Testis (tissue), 3 donors: Measurements from ENCODE around the gene TCF4. TPM values are rescaled to one million over a fixed set of nuclear protein-coding genes. Genes with fewer than 3 reads are reported as not detected.

ENCODE experiments used
- DNase-seq: peaks from one replicate; pipeline ENCODE4 v3.0.0-alpha.2; 2019
- H3K27ac ChIP-seq, 2 donors: fragments of 200-600 bp; sonication (generic); one replicate each; pipeline ENCODE4 v1.5.1; 2019
- H3K27me3 ChIP-seq: fragments of 200-600 bp; sonication (generic); one replicate; pipeline ENCODE4 v1.5.1; 2019
- H3K36me3 ChIP-seq: fragments of 200-600 bp; sonication (generic); one replicate; pipeline ENCODE4 v1.5.1; 2017; ENCODE audit warnings: low read depth; ENCODE audit errors: missing control alignments
- H3K4me1 ChIP-seq: fragments of 200-600 bp; sonication (generic); one replicate; pipeline ENCODE4 v1.5.1; 2019
- H3K4me3 ChIP-seq, 2 donors: fragments of 200-600 bp; sonication (generic); one replicate each; pipeline ENCODE4 v1.5.1; 2017 to 2019
- H3K9me3 ChIP-seq: fragments of 200-600 bp; sonication (generic); one replicate; pipeline ENCODE4 v1.5.1; 2017
- POLR2A ChIP-seq: fragments of 450-650 bp; IDR thresholded peaks from one replicate; pipeline ENCODE4 v1.6.1; 2017; ENCODE audit warnings: antibody characterized with exemption, mild to moderate bottlenecking, moderate library complexity
- WGBS, 2 donors: methylation state at CpG; one replicate each; pipeline ENCODE4 v1.1.5; 2018; 5-methylcytosine and 5-hydroxymethylcytosine counted together
- intact Hi-C: fragments of 100-400 bp; cut with DNase I; formaldehyde crosslinking; loops from one replicate; pipeline ENCODE4 v1.15.1; 2023; ENCODE audit warnings: low total_unique reads
- polyA plus RNA-seq: library from polyadenylated mRNA; stranded (reverse); fragments of 350-450 nt; fragmentation: Illumina TruSeq; extraction: RNeasy Lipid Tissue Mini Kit (QIAGEN cat#74804); gene quantifications from one replicate; pipeline ENCODE4 v1.2.3, GENCODE V29; 2014; ENCODE audit warnings: low read depth, low replicate concordance; ENCODE audit not compliant: insufficient read depth
- total RNA-seq, 2 donors: library from RNA; depleted of rRNA; stranded (reverse); fragments of >200 nt; gene quantifications; one replicate each; pipeline ENCODE4 v1.2.3, GENCODE V29; 2016
- TF ChIP-seq, protein P1 (sequence below), 3 experiments: fragments of 450-650 bp in 2 of 3; fragments of 200-600 bp in 1 of 3; sonication (generic) in 1 of 3; IDR thresholded peaks; one replicate each; pipeline ENCODE4 v1.5.1; 2016 to 2019; ENCODE audit warnings: antibody characterized with exemption in 3 of 3, mild to moderate bottlenecking in 2 of 3, moderate library complexity in 1 of 3

The TCF4 gene
- total and polyA plus RNA-seq, 3 donors from 2014 or later = 50.8 to 122 (median 110) TPM

DNA sequence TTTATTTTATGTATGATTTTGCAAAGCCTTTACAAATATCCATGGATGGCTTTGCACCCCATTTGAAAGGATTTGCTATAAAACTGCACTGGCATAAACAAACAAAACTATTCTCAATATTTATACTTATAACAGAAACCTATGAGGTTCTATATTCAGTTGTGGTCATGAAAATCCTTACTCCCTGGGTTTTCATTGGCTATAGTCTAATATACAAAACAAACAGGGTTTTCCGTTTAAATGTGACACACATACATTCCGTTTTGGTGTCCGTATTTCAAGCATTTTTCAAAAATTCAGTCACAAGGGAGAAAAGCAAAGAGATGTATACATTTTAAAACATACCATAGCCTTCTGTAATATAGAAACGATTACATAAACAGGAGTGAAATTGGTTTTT, 100.0 kb downstream of the TCF4 start:
- no peaks in the 10 kb centered on the region for H3K36me3 ChIP-seq
- TF ChIP-seq, protein P1, sequence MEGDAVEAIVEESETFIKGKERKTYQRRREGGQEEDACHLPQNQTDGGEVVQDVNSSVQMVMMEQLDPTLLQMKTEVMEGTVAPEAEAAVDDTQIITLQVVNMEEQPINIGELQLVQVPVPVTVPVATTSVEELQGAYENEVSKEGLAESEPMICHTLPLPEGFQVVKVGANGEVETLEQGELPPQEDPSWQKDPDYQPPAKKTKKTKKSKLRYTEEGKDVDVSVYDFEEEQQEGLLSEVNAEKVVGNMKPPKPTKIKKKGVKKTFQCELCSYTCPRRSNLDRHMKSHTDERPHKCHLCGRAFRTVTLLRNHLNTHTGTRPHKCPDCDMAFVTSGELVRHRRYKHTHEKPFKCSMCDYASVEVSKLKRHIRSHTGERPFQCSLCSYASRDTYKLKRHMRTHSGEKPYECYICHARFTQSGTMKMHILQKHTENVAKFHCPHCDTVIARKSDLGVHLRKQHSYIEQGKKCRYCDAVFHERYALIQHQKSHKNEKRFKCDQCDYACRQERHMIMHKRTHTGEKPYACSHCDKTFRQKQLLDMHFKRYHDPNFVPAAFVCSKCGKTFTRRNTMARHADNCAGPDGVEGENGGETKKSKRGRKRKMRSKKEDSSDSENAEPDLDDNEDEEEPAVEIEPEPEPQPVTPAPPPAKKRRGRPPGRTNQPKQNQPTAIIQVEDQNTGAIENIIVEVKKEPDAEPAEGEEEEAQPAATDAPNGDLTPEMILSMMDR (IDR thresholded peaks at IDR 0.05) = no peak
- no peak for TF ChIP-seq POLR2A
- peaks cover 4% of the 10 kb centered on the region for H3K4me1 ChIP-seq
- WGBS, 2 donors = 80 to 82% methylated on average over 4 of the region's 4 CpGs
- no peak overlapping the region for H3K27ac ChIP-seq
- H3K27me3 ChIP-seq = no peaks in the 10 kb centered on the region
- H3K4me3 ChIP-seq = no peak overlapping the region
- intact Hi-C loops = no loop called here
- no peak for DNase-seq
- H3K9me3 ChIP-seq = no peaks in the 10 kb centered on the region

DNA sequence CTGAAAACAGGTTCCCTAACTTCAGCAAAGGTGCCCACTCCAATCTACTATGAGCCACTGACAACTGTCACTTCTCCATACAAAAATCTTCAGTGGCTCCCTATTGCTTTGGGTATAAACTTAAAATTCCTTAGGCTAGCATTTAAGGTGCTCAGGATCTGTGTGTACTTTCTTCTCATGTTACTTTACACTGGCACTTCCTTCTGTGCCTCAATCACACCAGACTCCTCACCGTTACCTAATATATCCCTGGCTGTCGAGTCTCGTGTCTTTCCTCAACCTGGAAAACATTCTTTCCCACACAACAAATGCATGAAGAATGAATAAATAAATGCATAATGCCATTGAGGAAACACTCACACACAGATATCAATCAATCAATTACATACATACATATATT, 101.1 kb downstream of the TCF4 start:
- TF ChIP-seq POLR2A = no peak
- H3K4me1 ChIP-seq = peaks cover 4% of the 10 kb centered on the region
- WGBS, 2 donors = 83 to 99% methylated on average over 3 of the region's 3 CpGs
- intact Hi-C loops = no loop called here
- no peaks in the 10 kb centered on the region for H3K27me3 ChIP-seq
- H3K27ac ChIP-seq = no peak overlapping the region
- no peaks in the 10 kb centered on the region for H3K36me3 ChIP-seq
- no peaks in the 10 kb centered on the region for H3K9me3 ChIP-seq
- no peak for DNase-seq
- H3K4me3 ChIP-seq = no peak overlapping the region

DNA sequence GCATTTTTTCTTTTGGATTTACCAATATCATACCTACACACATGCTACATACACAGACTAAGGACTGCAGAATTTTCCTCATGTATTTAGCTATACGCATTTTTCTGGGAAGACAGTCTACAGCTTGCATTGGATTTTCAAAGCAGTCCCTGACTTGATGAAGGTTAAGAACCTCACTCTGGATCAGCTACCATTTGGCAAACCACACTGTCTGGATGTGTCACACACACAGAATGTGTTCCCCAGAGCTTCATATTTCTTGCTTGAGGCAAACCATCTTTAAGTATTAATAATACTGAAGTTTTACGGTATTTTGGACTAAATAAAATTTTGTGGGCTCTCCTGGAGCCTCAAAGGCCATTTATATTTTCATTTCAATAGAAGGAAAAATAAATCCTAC, 102.3 kb downstream of the TCF4 start:
- H3K9me3 ChIP-seq = no peaks in the 10 kb centered on the region
- no peak overlapping the region for H3K4me3 ChIP-seq
- intact Hi-C loops = no loop called here
- 79 to 83% methylated on average over 2 of the region's 2 CpGs for WGBS, 2 donors
- peaks cover 4% of the 10 kb centered on the region for H3K4me1 ChIP-seq
- H3K36me3 ChIP-seq = no peaks in the 10 kb centered on the region
- no peak for DNase-seq
- H3K27me3 ChIP-seq = no peaks in the 10 kb centered on the region
- H3K27ac ChIP-seq = no peak overlapping the region
- no peak for TF ChIP-seq POLR2A
- TF ChIP-seq, protein P1 (IDR thresholded peaks at IDR 0.05) = no peak

DNA sequence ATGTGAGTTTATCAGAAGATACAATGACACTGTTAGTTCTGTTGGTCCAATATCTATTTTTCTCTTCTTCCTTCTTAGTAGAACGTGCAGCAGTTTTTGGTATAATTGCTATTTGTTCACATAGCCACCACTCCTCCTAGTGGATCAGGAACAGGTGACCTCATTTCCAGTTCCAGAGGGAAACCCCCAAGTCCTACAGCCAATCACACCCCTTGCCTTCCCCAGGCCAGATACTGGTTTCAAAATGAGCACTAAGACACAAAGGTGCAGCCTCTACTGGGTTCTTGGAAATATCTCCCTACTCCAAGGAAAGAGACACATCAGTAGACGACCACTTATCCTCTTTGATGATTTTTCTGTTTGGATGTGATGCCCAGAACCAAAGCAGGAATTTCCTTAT, 103.2 kb downstream of the TCF4 start:
- H3K27ac ChIP-seq = no peak overlapping the region
- no peak for DNase-seq
- peaks cover 4% of the 10 kb centered on the region for H3K4me1 ChIP-seq
- H3K27me3 ChIP-seq = no peaks in the 10 kb centered on the region
- TF ChIP-seq, protein P1 (IDR thresholded peaks at IDR 0.05) = no peak
- no peak for TF ChIP-seq POLR2A
- WGBS, 2 donors = 65 to 73% methylated on average over 2 of the region's 2 CpGs
- no peak overlapping the region for H3K4me3 ChIP-seq
- no peaks in the 10 kb centered on the region for H3K36me3 ChIP-seq
- H3K9me3 ChIP-seq = no peaks in the 10 kb centered on the region
- intact Hi-C loops = no loop called here

DNA sequence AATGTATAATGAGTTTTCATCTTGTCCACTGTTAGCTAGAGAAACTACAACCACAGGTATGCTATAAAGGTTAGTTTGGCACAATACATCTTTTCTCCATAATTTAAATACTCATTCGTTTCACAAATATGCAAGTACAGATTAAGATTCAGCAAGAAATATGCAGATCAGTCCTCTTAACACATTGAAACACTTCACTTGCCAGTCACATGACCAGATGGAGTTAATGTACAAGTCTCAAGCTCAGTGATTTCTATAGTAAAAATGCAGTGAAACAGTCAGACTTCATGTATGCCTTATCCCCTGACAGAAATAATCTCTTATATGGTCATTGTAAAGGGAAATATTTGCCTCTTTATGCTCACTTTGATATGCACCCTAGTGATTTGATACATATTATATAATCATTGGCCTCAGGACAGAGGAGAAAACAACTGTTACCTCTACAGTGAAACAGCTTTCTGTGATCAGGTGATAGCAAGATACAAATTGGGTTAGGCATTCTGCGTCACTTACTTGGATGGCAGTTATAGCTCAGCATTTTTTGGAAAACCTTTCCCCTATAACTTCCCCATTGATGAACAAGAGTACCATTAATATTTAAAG, 104.6 kb downstream of the TCF4 start:
- WGBS, 2 donors = 62 to 78% methylated on average over 2 of the region's 2 CpGs
- TF ChIP-seq POLR2A = no peak
- TF ChIP-seq, protein P1 (IDR thresholded peaks at IDR 0.05) = no peak
- no peaks in the 10 kb centered on the region for H3K36me3 ChIP-seq
- no peak for DNase-seq
- H3K4me1 ChIP-seq = no peaks in the 10 kb centered on the region
- H3K27me3 ChIP-seq = no peaks in the 10 kb centered on the region
- no peaks in the 10 kb centered on the region for H3K9me3 ChIP-seq
- H3K4me3 ChIP-seq = no peak overlapping the region
- intact Hi-C loops = no loop called here
- no peak overlapping the region for H3K27ac ChIP-seq
